IPS-20b (cell line): ENCODE measurements around the gene ATP10A.

Experiments used
- H3K27ac ChIP-seq: one replicate; pipeline ENCODE4 v1.5.1; 2013; ENCODE audit warnings: low read length
- H3K27me3 ChIP-seq: 2 replicates; pipeline ENCODE4 v1.6.1; 2013; ENCODE audit warnings: mild to moderate bottlenecking, low read length, inconsistent platforms; ENCODE audit not compliant: insufficient read depth
- H3K36me3 ChIP-seq: 2 replicates; pipeline ENCODE4 v1.6.1; 2013; ENCODE audit warnings: low read depth, mild to moderate bottlenecking, inconsistent platforms, low read length, moderate library complexity; ENCODE audit not compliant: insufficient read depth
- H3K4me1 ChIP-seq: 2 replicates; pipeline ENCODE4 v1.6.1; 2013; ENCODE audit warnings: mild to moderate bottlenecking, control low read depth, inconsistent platforms, low read length, moderate library complexity; ENCODE audit not compliant: insufficient read depth
- H3K4me3 ChIP-seq: 2 replicates; pipeline ENCODE4 v1.5.1; 2013; ENCODE audit warnings: mild to moderate bottlenecking, low read length, inconsistent platforms
- H3K9ac ChIP-seq: 2 replicates; pipeline ENCODE4 v1.6.1; 2013; ENCODE audit warnings: low read depth, mild to moderate bottlenecking, inconsistent platforms, low read length, moderate library complexity
- H3K9me3 ChIP-seq: 2 replicates; pipeline ENCODE4 v1.6.1; 2013; ENCODE audit warnings: mild to moderate bottlenecking, low read depth, low read length, inconsistent platforms; ENCODE audit not compliant: insufficient read depth

ATP10A gene

GRCh38 chr15:25797035-25797434 lies 66.1 kb downstream of the ATP10A start:
- Histone ChIP-seq H3K4me3 (no peak overlapping the region), H3K36me3 (no peaks in the 10 kb centered on the region), H3K27me3 (no peaks in the 10 kb centered on the region), H3K9ac (no peak overlapping the region), H3K9me3 (no peaks in the 10 kb centered on the region), H3K4me1 (peaks cover 8% of the 10 kb centered on the region; the same call in 1 of the 2 replicates), H3K27ac (no peak overlapping the region)

- H3K36me3 ChIP-seq, result no peaks in the 10 kb centered on the region
- no peak overlapping the region for H3K4me3 ChIP-seq
- no peak overlapping the region for H3K9ac ChIP-seq
- peaks cover 8% of the 10 kb centered on the region; the same call in 1 of the 2 replicates for H3K4me1 ChIP-seq
- H3K9me3 ChIP-seq, result no peaks in the 10 kb centered on the region
- no peak overlapping the region for H3K27ac ChIP-seq
- no peaks in the 10 kb centered on the region for H3K27me3 ChIP-seq
Observed at GRCh38 chr15:25796395-25796794, 66.7 kb downstream of the ATP10A start.

- peaks cover 8% of the 10 kb centered on the region; the same call in 1 of the 2 replicates for H3K4me1 ChIP-seq
- no peak overlapping the region for H3K9ac ChIP-seq
- no peak overlapping the region for H3K27ac ChIP-seq
Observed at GRCh38 chr15:25795712-25796111, 67.4 kb downstream of the ATP10A start.

GRCh38 chr15:25795061-25795460 lies 68.1 kb downstream of the ATP10A start:
- no peaks in the 10 kb centered on the region for H3K36me3 ChIP-seq
- H3K9me3 ChIP-seq, result no peaks in the 10 kb centered on the region
- H3K27me3 ChIP-seq, result no peaks in the 10 kb centered on the region
- H3K4me1 ChIP-seq, result peaks cover 6% of the 10 kb centered on the region; the same call in 1 of the 2 replicates
- no peak overlapping the region for H3K4me3 ChIP-seq
- no peak overlapping the region for H3K9ac ChIP-seq
- no peak overlapping the region for H3K27ac ChIP-seq

More at GRCh38 chr15:25795712-25796111, 67.4 kb downstream of the ATP10A start:
- Histone ChIP-seq H3K9me3 (no peaks in the 10 kb centered on the region), H3K27me3 (no peaks in the 10 kb centered on the region), H3K4me3 (no peak overlapping the region), H3K36me3 (no peaks in the 10 kb centered on the region)

- no peak overlapping the region for H3K27ac ChIP-seq
- H3K27me3 ChIP-seq, result no peaks in the 10 kb centered on the region
- H3K36me3 ChIP-seq, result no peaks in the 10 kb centered on the region
- H3K4me3 ChIP-seq, result no peak overlapping the region
- H3K9me3 ChIP-seq, result no peaks in the 10 kb centered on the region
- no peak overlapping the region for H3K9ac ChIP-seq
- H3K4me1 ChIP-seq, result peaks cover 5% of the 10 kb centered on the region; the same call in 1 of the 2 replicates
Observed at GRCh38 chr15:25793354-25794050, 69.6 kb downstream of the ATP10A start.

GRCh38 chr15:25792128-25792527 lies 71.0 kb downstream of the ATP10A start:
- Histone ChIP-seq H3K36me3 (no peaks in the 10 kb centered on the region), H3K27me3 (no peaks in the 10 kb centered on the region), H3K4me3 (no peak overlapping the region), H3K4me1 (peaks cover 5% of the 10 kb centered on the region; the same call in 1 of the 2 replicates), H3K9ac (no peak overlapping the region), H3K27ac (no peak overlapping the region), H3K9me3 (no peaks in the 10 kb centered on the region)

GRCh38 chr15:25790000-25790660 lies 73.0 kb downstream of the ATP10A start:
- Histone ChIP-seq H3K27ac (peak overlapping the region; percentile 3), H3K9ac (no peak overlapping the region), H3K4me1 (peaks cover 5% of the 10 kb centered on the region; the same call in 1 of the 2 replicates), H3K27me3 (no peaks in the 10 kb centered on the region), H3K9me3 (no peaks in the 10 kb centered on the region), H3K4me3 (peak overlapping the region; percentile 0; the same call in 1 of the 2 replicates), H3K36me3 (no peaks in the 10 kb centered on the region)

- H3K4me1 ChIP-seq, result peaks cover 5% of the 10 kb centered on the region; the same call in 1 of the 2 replicates
- no peak overlapping the region for H3K9ac ChIP-seq
- H3K4me3 ChIP-seq, result no peak overlapping the region
- peak overlapping the region; percentile 3 for H3K27ac ChIP-seq
- no peaks in the 10 kb centered on the region for H3K9me3 ChIP-seq
- H3K36me3 ChIP-seq, result no peaks in the 10 kb centered on the region
- no peaks in the 10 kb centered on the region for H3K27me3 ChIP-seq
Observed at GRCh38 chr15:25789616-25789999, 73.5 kb downstream of the ATP10A start.

GRCh38 chr15:25789211-25789610 lies 73.9 kb downstream of the ATP10A start:
- no peak overlapping the region for H3K9ac ChIP-seq
- H3K36me3 ChIP-seq, result no peaks in the 10 kb centered on the region
- H3K4me3 ChIP-seq, result no peak overlapping the region
- H3K27me3 ChIP-seq, result no peaks in the 10 kb centered on the region
- H3K27ac ChIP-seq, result no peak overlapping the region
- no peaks in the 10 kb centered on the region for H3K9me3 ChIP-seq
- peaks cover 5% of the 10 kb centered on the region; the same call in 1 of the 2 replicates for H3K4me1 ChIP-seq

- Histone ChIP-seq H3K36me3 (no peaks in the 10 kb centered on the region), H3K9ac (no peak overlapping the region), H3K4me3 (no peak overlapping the region), H3K9me3 (no peaks in the 10 kb centered on the region), H3K27me3 (no peaks in the 10 kb centered on the region), H3K4me1 (peaks cover 5% of the 10 kb centered on the region; the same call in 1 of the 2 replicates), H3K27ac (no peak overlapping the region)
Observed at GRCh38 chr15:25787855-25788520, 75.1 kb downstream of the ATP10A start.

- H3K27me3 ChIP-seq, result no peaks in the 10 kb centered on the region
- H3K4me1 ChIP-seq, result peaks cover 5% of the 10 kb centered on the region; the same call in 1 of the 2 replicates
- no peak overlapping the region for H3K9ac ChIP-seq
- H3K36me3 ChIP-seq, result no peaks in the 10 kb centered on the region
- no peaks in the 10 kb centered on the region for H3K9me3 ChIP-seq
- no peak overlapping the region for H3K27ac ChIP-seq
- H3K4me3 ChIP-seq, result no peak overlapping the region
Observed at GRCh38 chr15:25787381-25787780, 75.7 kb downstream of the ATP10A start.
